ENCODE data around the gene SMC2. TPM values are rescaled to one million over a fixed set of nuclear protein-coding genes. Genes with fewer than 3 reads are reported as not detected.
A peak's percentile ranks its signal among the peaks of the same experiment; 100 is the strongest.

SMC2 gene
- total and polyA plus RNA-seq, 3 donors from 2014 or later, result 6.1 to 25.9 (median 18.6) TPM

GRCh38 chr9:104088416-104088815 is 5.7 kb upstream of the SMC2 start:
- Histone ChIP-seq H3K27me3 (no peaks in the 10 kb centered on the region), H3K36me3 (ENCODE audit: low read depth, missing control alignments) (no peaks in the 10 kb centered on the region), H3K27ac (no peak overlapping the region), H3K9me3 (no peaks in the 10 kb centered on the region), H3K4me1 (no peaks in the 10 kb centered on the region), H3K4me3 (no peak overlapping the region)
- TF ChIP-seq CTCF (IDR thresholded peaks at IDR 0.05) (no peak), POLR2A (IDR thresholded peaks at IDR 0.05) (no peak)
- WGBS, 2 donors, result 80 to 83% methylated on average over 2 of the region's 2 CpGs
- intact Hi-C loops (cut with DNase I; ENCODE audit: low total_unique reads), result no loop called here
- DNase-seq, result no peak

GRCh38 chr9:104090578-104090977 is 3.5 kb upstream of the SMC2 start:
- no peaks in the 10 kb centered on the region for H3K9me3 ChIP-seq
- peaks cover 8% of the 10 kb centered on the region for H3K4me1 ChIP-seq
- H3K27ac ChIP-seq, result no peak overlapping the region
- TF ChIP-seq CTCF (IDR thresholded peaks at IDR 0.05), result no peak
- TF ChIP-seq POLR2A (IDR thresholded peaks at IDR 0.05), result no peak
- DNase-seq, result no peak
- WGBS, 2 donors, result 53 to 60% methylated on average over 2 of the region's 2 CpGs
- H3K4me3 ChIP-seq, result no peak overlapping the region
- intact Hi-C loops (cut with DNase I; ENCODE audit: low total_unique reads), result no loop called here
- no peaks in the 10 kb centered on the region for H3K36me3 ChIP-seq (ENCODE audit: low read depth, missing control alignments)
- H3K27me3 ChIP-seq, result no peaks in the 10 kb centered on the region

- Histone ChIP-seq H3K4me3 (no peak overlapping the region), H3K27ac (peak overlapping the region in 1 of 2 donors; percentile 11), H3K4me1 (peaks cover 8% of the 10 kb centered on the region), H3K9me3 (no peaks in the 10 kb centered on the region), H3K36me3 (ENCODE audit: low read depth, missing control alignments) (no peaks in the 10 kb centered on the region), H3K27me3 (no peaks in the 10 kb centered on the region)
- 59 to 69% methylated on average over 8 of the region's 8 CpGs for WGBS, 2 donors
- DNase-seq, result no peak
- TF ChIP-seq POLR2A (IDR thresholded peaks at IDR 0.05) (no peak), CTCF (IDR thresholded peaks at IDR 0.05) (no peak)
- intact Hi-C loops (cut with DNase I; ENCODE audit: low total_unique reads), result no loop called here
Measured at GRCh38 chr9:104091116-104091515, 3.0 kb upstream of the SMC2 start.

GRCh38 chr9:104091708-104092107 is 2.4 kb upstream of the SMC2 start:
- peak in 1 of 3 experiments; percentile 9 for TF ChIP-seq CTCF (IDR thresholded peaks at IDR 0.05)
- no peak for TF ChIP-seq POLR2A (IDR thresholded peaks at IDR 0.05)
- H3K27ac ChIP-seq, result peak overlapping the region in 1 of 2 donors; percentile 11

GRCh38 chr9:104092192-104092591 is 1.9 kb upstream of the SMC2 start:
- Histone ChIP-seq H3K4me3 (peak overlapping the region in 1 of 2 donors; percentile 91), H3K27ac (no peak overlapping the region), H3K27me3 (no peaks in the 10 kb centered on the region), H3K9me3 (no peaks in the 10 kb centered on the region), H3K36me3 (ENCODE audit: low read depth, missing control alignments) (no peaks in the 10 kb centered on the region), H3K4me1 (peaks cover 8% of the 10 kb centered on the region)
- no peak for DNase-seq
- no peak for TF ChIP-seq POLR2A (IDR thresholded peaks at IDR 0.05)
- TF ChIP-seq CTCF (IDR thresholded peaks at IDR 0.05), result no peak
- 47 to 66% methylated on average over 2 of the region's 2 CpGs for WGBS, 2 donors
- intact Hi-C loops (cut with DNase I; ENCODE audit: low total_unique reads), result no loop called here

More at GRCh38 chr9:104091708-104092107, 2.4 kb upstream of the SMC2 start:
- 42 to 55% methylated on average over 4 of the region's 4 CpGs for WGBS, 2 donors
- Histone ChIP-seq H3K27me3 (no peaks in the 10 kb centered on the region), H3K36me3 (ENCODE audit: low read depth, missing control alignments) (no peaks in the 10 kb centered on the region), H3K4me3 (no peak overlapping the region), H3K4me1 (peaks cover 8% of the 10 kb centered on the region), H3K9me3 (no peaks in the 10 kb centered on the region)
- peak; percentile 25 for DNase-seq
- intact Hi-C loops (cut with DNase I; ENCODE audit: low total_unique reads), result no loop called here
